H9 (cell line): ENCODE data around the gene FAM3B. TPM values are rescaled to one million over a fixed set of nuclear protein-coding genes. Genes with fewer than 3 reads are reported as not detected.

Source experiments
- DNase-seq: peaks from one replicate; pipeline ENCODE4 v3.0.0-alpha.2; 2017
- H2AFZ ChIP-seq: one replicate; pipeline ENCODE4 v1.6.1; 2013; ENCODE audit warnings: mild to moderate bottlenecking, low read length, control low read depth, moderate library complexity
- H2AK5ac ChIP-seq: 2 replicates; pipeline ENCODE4 v1.6.1; 2013; ENCODE audit warnings: low read length, control low read depth, mixed read lengths; ENCODE audit not compliant: insufficient read length
- H2BK120ac ChIP-seq: one replicate; pipeline ENCODE4 v1.6.1; 2013; ENCODE audit warnings: low read depth, mild to moderate bottlenecking, low read length, control low read depth, inconsistent platforms; ENCODE audit not compliant: poor library complexity, severe bottlenecking
- H2BK12ac ChIP-seq: 2 replicates; pipeline ENCODE4 v1.6.1; 2013; ENCODE audit warnings: low read length, control low read depth, mixed read lengths, low read depth; ENCODE audit not compliant: insufficient read length
- H2BK15ac ChIP-seq: 2 replicates; pipeline ENCODE4 v1.6.1; 2013; ENCODE audit warnings: low read depth, low read length, control low read depth
- H2BK20ac ChIP-seq: one replicate; pipeline ENCODE4 v1.6.1; 2013; ENCODE audit warnings: low read depth, mild to moderate bottlenecking, low read length, control low read depth, inconsistent platforms; ENCODE audit not compliant: poor library complexity, severe bottlenecking
- H2BK5ac ChIP-seq: 2 replicates; pipeline ENCODE4 v1.6.1; 2013; ENCODE audit warnings: low read length, control low read depth, mixed read lengths; ENCODE audit not compliant: insufficient read length
- H3K14ac ChIP-seq: 2 replicates; pipeline ENCODE4 v1.6.1; 2013; ENCODE audit warnings: low read length, control low read depth; ENCODE audit not compliant: insufficient read depth
- H3K18ac ChIP-seq: 2 replicates; pipeline ENCODE4 v1.6.1; 2013; ENCODE audit warnings: low read depth, mild to moderate bottlenecking, mixed read lengths, low read length, control low read depth; ENCODE audit not compliant: insufficient read length
- H3K23ac ChIP-seq: 2 replicates; pipeline ENCODE4 v1.6.1; 2013; ENCODE audit warnings: low read length, control low read depth, mixed read lengths, low read depth; ENCODE audit not compliant: insufficient read length
- H3K23me2 ChIP-seq: 2 replicates; pipeline ENCODE4 v1.6.1; 2013; ENCODE audit warnings: low read depth, mild to moderate bottlenecking, mixed read lengths, low read length, control low read depth; ENCODE audit not compliant: insufficient read length, poor library complexity, severe bottlenecking
- H3K27ac ChIP-seq: 2 replicates; pipeline ENCODE4 v1.5.1; 2013; ENCODE audit warnings: low read length, control low read depth, mixed read lengths, low read depth; ENCODE audit not compliant: insufficient read length
- H3K27me3 ChIP-seq: 2 replicates; pipeline ENCODE4 v1.6.1; 2013; ENCODE audit warnings: low read length, control low read depth, inconsistent platforms; ENCODE audit not compliant: insufficient read depth
- H3K4ac ChIP-seq: 2 replicates; pipeline ENCODE4 v1.6.1; 2013; ENCODE audit warnings: low read depth, mild to moderate bottlenecking, control low read depth, inconsistent platforms, low read length, moderate library complexity
- H3K4me1 ChIP-seq: 2 replicates; pipeline ENCODE4 v1.6.1; 2013; ENCODE audit warnings: low read length, control low read depth, inconsistent platforms; ENCODE audit not compliant: insufficient read depth
- H3K4me2 ChIP-seq: 2 replicates; pipeline ENCODE4 v1.6.1; 2013; ENCODE audit warnings: low read length, control low read depth, mixed read lengths; ENCODE audit not compliant: insufficient read length, insufficient read depth
- H3K56ac ChIP-seq: 2 replicates; pipeline ENCODE4 v1.6.1; 2013; ENCODE audit warnings: low read depth, mild to moderate bottlenecking, mixed read lengths, low read length, control low read depth; ENCODE audit not compliant: insufficient read length
- H3K79me1 ChIP-seq: 2 replicates; pipeline ENCODE4 v1.6.1; 2013; ENCODE audit warnings: low read depth, mild to moderate bottlenecking, moderate library complexity, low read length, control low read depth, inconsistent platforms; ENCODE audit not compliant: insufficient read depth, poor library complexity, severe bottlenecking
- H3K79me2 ChIP-seq: 2 replicates; pipeline ENCODE4 v1.6.1; 2013; ENCODE audit warnings: low read length, control low read depth, inconsistent platforms; ENCODE audit not compliant: insufficient read depth
- H3K9ac ChIP-seq: 2 replicates; pipeline ENCODE4 v1.6.1; 2013; ENCODE audit warnings: low read length, control low read depth, mixed read lengths; ENCODE audit not compliant: insufficient read length; ENCODE audit errors: extremely low read depth
- H3K9me3 ChIP-seq: one replicate; pipeline ENCODE4 v1.6.1; 2013; ENCODE audit warnings: low read depth, low read length, inconsistent platforms; ENCODE audit not compliant: control insufficient read depth
- H3T11ph ChIP-seq: one replicate; pipeline ENCODE4 v1.6.1; 2013; ENCODE audit warnings: mild to moderate bottlenecking, low read length, control low read depth, inconsistent platforms
- H4K20me1 ChIP-seq: one replicate; pipeline ENCODE4 v1.6.1; 2013; ENCODE audit not compliant: control insufficient read depth, insufficient read length, insufficient read depth
- H4K5ac ChIP-seq: 2 replicates; pipeline ENCODE4 v1.6.1; 2013; ENCODE audit warnings: low read depth, mild to moderate bottlenecking, mixed read lengths, low read length, control low read depth; ENCODE audit not compliant: insufficient read length
- H4K8ac ChIP-seq: replicated peaks from 2 replicates; pipeline ENCODE4 v1.6.1; 2013; ENCODE audit warnings: low read length, control low read depth, mixed read lengths, low read depth; ENCODE audit not compliant: insufficient read length
- H4K91ac ChIP-seq: 2 replicates; pipeline ENCODE4 v1.6.1; 2013; ENCODE audit warnings: low read depth, mild to moderate bottlenecking, moderate library complexity, mixed read lengths, low read length, control low read depth; ENCODE audit not compliant: insufficient read length
- H3K27ac Mint-ChIP-seq, 3 experiments: 2 replicates in 2 of 3; 3 replicates in 1 of 3; pipeline ENCODE4 v1.8.0; 2020 to 2021; ENCODE audit warnings: mixed read lengths in 3 of 3, mild to moderate bottlenecking in 1 of 3, moderate library complexity in 1 of 3
- H3K27me3 Mint-ChIP-seq: 2 replicates; pipeline ENCODE4 v1.8.0; 2021; ENCODE audit warnings: low read depth, mild to moderate bottlenecking, moderate library complexity, mixed read lengths
- H3K36me3 Mint-ChIP-seq, 3 experiments: 2 replicates in 2 of 3; 3 replicates in 1 of 3; pipeline ENCODE4 v1.8.0; 2020 to 2021; ENCODE audit warnings: low read depth in 3 of 3, mixed read lengths in 3 of 3; ENCODE audit not compliant: insufficient read depth in 1 of 3
- H3K4me1 Mint-ChIP-seq, 2 experiments: 2 replicates each; pipeline ENCODE4 v1.8.0; 2020; ENCODE audit warnings: mixed read lengths in 2 of 2
- H3K4me3 Mint-ChIP-seq, 2 experiments: 2 replicates in 1 of 2; 3 replicates in 1 of 2; pipeline ENCODE4 v1.8.0; 2020 to 2021; ENCODE audit warnings: mild to moderate bottlenecking in 2 of 2, mixed read lengths in 2 of 2, moderate library complexity in 1 of 2
- H3K9me3 Mint-ChIP-seq, 2 experiments: 2 replicates in 1 of 2; 3 replicates in 1 of 2; pipeline ENCODE4 v1.8.0; 2020; ENCODE audit warnings: mild to moderate bottlenecking in 2 of 2, mixed read lengths in 2 of 2, moderate library complexity in 1 of 2
- WGBS: extraction: QIAGEN DNeasy Blood & Tissue Kit; methylation state at CpG from one replicate; pipeline ENCODE4 v1.1.7; 2013; ENCODE audit warnings: missing lambda C conversion rate, low lambda C conversion rate, mixed read lengths; ENCODE audit not compliant: insufficient read length; ENCODE audit errors: extremely low coverage; 5-methylcytosine and 5-hydroxymethylcytosine counted together
- total RNA-seq: library from RNA; stranded (reverse); gene quantifications from 2 replicates; pipeline ENCODE4 v1.2.1, GENCODE V29; 2021
- TF ChIP-seq, protein P1 (sequence below): fragments of 200-600 bp; sonication (generic); conservative IDR thresholded peaks from 3 replicates; pipeline ENCODE4 v1.8.0; 2021; ENCODE audit warnings: antibody characterized with exemption, mild to moderate bottlenecking

The FAM3B gene
- total RNA-seq, 1 experiment from 2014 or later = 5.0 TPM

DNA sequence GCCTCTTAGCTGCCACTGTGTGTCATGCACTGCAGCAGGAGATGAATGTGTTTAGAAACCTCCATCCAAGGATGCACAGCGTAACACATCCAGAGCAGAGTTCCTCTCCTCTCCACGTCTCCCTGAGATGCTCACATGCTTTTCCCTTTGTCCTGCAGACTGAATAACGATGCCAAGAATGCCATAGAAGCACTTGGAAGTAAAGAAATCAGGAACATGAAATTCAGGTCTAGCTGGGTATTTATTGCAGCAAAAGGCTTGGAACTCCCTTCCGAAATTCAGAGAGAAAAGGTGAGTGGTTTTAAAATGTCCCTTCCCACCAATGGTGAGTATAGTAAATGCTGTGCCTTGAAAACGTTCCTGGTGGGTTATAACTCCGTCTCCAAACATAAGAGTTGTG is 31.8 kb downstream of the FAM3B start:
- no peak overlapping the region for H2BK120ac ChIP-seq
- Mint-ChIP-seq H3K4me3 (no peak overlapping the region), H3K36me3 (no peaks in the 10 kb centered on the region), H3K9me3 (no peaks in the 10 kb centered on the region), H3K27ac (no peak overlapping the region), H3K27me3 (peaks cover 4% of the 10 kb centered on the region; the same call in 1 of the 2 replicates), H3K4me1 (no peaks in the 10 kb centered on the region)
- WGBS = no CpG with 5 or more reads among the region's 6 CpGs
- DNase-seq = no peak
- H3K14ac ChIP-seq = no peak overlapping the region
- no peak overlapping the region for H3K18ac ChIP-seq
- H3K9ac ChIP-seq = no peak overlapping the region
- H2BK15ac ChIP-seq = no peak overlapping the region
- no peaks in the 10 kb centered on the region for H3K4me1 ChIP-seq
- no peak overlapping the region for H3T11ph ChIP-seq
- no peaks in the 10 kb centered on the region for H3K27me3 ChIP-seq
- H3K9me3 ChIP-seq = no peaks in the 10 kb centered on the region
- no peak overlapping the region for H3K4me2 ChIP-seq
- H4K5ac ChIP-seq = no peak overlapping the region
- TF ChIP-seq, protein P1, sequence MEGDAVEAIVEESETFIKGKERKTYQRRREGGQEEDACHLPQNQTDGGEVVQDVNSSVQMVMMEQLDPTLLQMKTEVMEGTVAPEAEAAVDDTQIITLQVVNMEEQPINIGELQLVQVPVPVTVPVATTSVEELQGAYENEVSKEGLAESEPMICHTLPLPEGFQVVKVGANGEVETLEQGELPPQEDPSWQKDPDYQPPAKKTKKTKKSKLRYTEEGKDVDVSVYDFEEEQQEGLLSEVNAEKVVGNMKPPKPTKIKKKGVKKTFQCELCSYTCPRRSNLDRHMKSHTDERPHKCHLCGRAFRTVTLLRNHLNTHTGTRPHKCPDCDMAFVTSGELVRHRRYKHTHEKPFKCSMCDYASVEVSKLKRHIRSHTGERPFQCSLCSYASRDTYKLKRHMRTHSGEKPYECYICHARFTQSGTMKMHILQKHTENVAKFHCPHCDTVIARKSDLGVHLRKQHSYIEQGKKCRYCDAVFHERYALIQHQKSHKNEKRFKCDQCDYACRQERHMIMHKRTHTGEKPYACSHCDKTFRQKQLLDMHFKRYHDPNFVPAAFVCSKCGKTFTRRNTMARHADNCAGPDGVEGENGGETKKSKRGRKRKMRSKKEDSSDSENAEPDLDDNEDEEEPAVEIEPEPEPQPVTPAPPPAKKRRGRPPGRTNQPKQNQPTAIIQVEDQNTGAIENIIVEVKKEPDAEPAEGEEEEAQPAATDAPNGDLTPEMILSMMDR = no peak
- H2BK12ac ChIP-seq = no peak overlapping the region
- no peaks in the 10 kb centered on the region for H3K23me2 ChIP-seq
- no peak overlapping the region for H3K23ac ChIP-seq
- no peak overlapping the region for H3K27ac ChIP-seq
- H2BK5ac ChIP-seq = no peak overlapping the region
- H4K8ac ChIP-seq = no peak overlapping the region
- no peak overlapping the region for H3K56ac ChIP-seq
- H2BK20ac ChIP-seq = no peak overlapping the region
- H2AFZ ChIP-seq = no peak overlapping the region
- no peak overlapping the region for H2AK5ac ChIP-seq
- H4K91ac ChIP-seq = no peak overlapping the region
- no peaks in the 10 kb centered on the region for H3K79me2 ChIP-seq
- no peaks in the 10 kb centered on the region for H4K20me1 ChIP-seq
- no peaks in the 10 kb centered on the region for H3K79me1 ChIP-seq
- no peak overlapping the region for H3K4ac ChIP-seq
